GM23338 (cell line): ENCODE data around the gene ADCY3. TPM values are rescaled to one million over a fixed set of nuclear protein-coding genes. Genes with fewer than 3 reads are reported as not detected.

ENCODE experiments used
- ATAC-seq: fragments of 200-7000 bp; cut with Tn5 transposase; 3 replicates; pipeline ENCODE4 v1.9.1; 2020
- DNase-seq: peaks from one replicate; pipeline ENCODE4 v3.0.0-alpha.2; 2015; ENCODE audit warnings: low spot score
- H2AFZ ChIP-seq: fragments of 200-600 bp; sonication (generic); 2 replicates; pipeline ENCODE4 v1.8.0; 2016; ENCODE audit warnings: antibody characterized with exemption, mild to moderate bottlenecking, moderate library complexity
- H3F3A ChIP-seq: fragments of 200-600 bp; sonication (generic); replicated peaks from 2 replicates; pipeline ENCODE4 v1.8.0; 2017; ENCODE audit warnings: antibody characterized with exemption, mixed run types, low read depth
- H3K27ac ChIP-seq: fragments of 200-600 bp; sonication (generic); 2 replicates; pipeline ENCODE4 v1.6.1; 2016; ENCODE audit warnings: low read depth
- H3K27me3 ChIP-seq: fragments of 200-600 bp; sonication (generic); 2 replicates; pipeline ENCODE4 v1.8.0; 2016; ENCODE audit warnings: mild to moderate bottlenecking, mixed run types, moderate library complexity; ENCODE audit not compliant: insufficient read depth
- H3K36me3 ChIP-seq: fragments of 200-600 bp; sonication (generic); 2 replicates; pipeline ENCODE4 v1.8.0; 2016; ENCODE audit warnings: mild to moderate bottlenecking; ENCODE audit not compliant: insufficient read depth
- H3K4me1 ChIP-seq: fragments of 200-600 bp; sonication (generic); 2 replicates; pipeline ENCODE4 v1.8.0; 2016; ENCODE audit warnings: mild to moderate bottlenecking, moderate library complexity; ENCODE audit not compliant: insufficient read depth
- H3K4me2 ChIP-seq: fragments of 200-600 bp; sonication (generic); 2 replicates; pipeline ENCODE4 v1.7.1; 2017; ENCODE audit warnings: mixed run types
- H3K4me3 ChIP-seq: fragments of 200-600 bp; sonication (generic); 2 replicates; pipeline ENCODE4 v1.6.1; 2016; ENCODE audit warnings: mixed run types
- H3K79me2 ChIP-seq: fragments of 200-600 bp; sonication (generic); replicated peaks from 2 replicates; pipeline ENCODE4 v1.8.0; 2017; ENCODE audit warnings: mild to moderate bottlenecking; ENCODE audit not compliant: insufficient read depth
- H3K9me2 ChIP-seq: fragments of 200-600 bp; sonication (generic); 2 replicates; pipeline ENCODE4 v1.8.0; 2017; ENCODE audit not compliant: insufficient read depth
- H4K20me1 ChIP-seq: fragments of 200-600 bp; sonication (generic); replicated peaks from 2 replicates; pipeline ENCODE4 v1.8.0; 2017; ENCODE audit warnings: mild to moderate bottlenecking; ENCODE audit not compliant: insufficient read depth
- H3K27ac Mint-ChIP-seq: 2 replicates; pipeline ENCODE4 v1.8.0; 2020; ENCODE audit warnings: inconsistent platforms, mild to moderate bottlenecking, moderate library complexity, mixed read lengths
- H3K27me3 Mint-ChIP-seq: 3 replicates; pipeline ENCODE4 v1.8.0; 2022; ENCODE audit warnings: low read depth, mild to moderate bottlenecking, moderate library complexity, mixed read lengths, inconsistent platforms; ENCODE audit not compliant: insufficient read depth, poor library complexity
- H3K36me3 Mint-ChIP-seq: 3 replicates; pipeline ENCODE4 v1.8.0; 2021; ENCODE audit warnings: low read depth, mild to moderate bottlenecking, inconsistent platforms, moderate library complexity, mixed read lengths
- H3K4me1 Mint-ChIP-seq: 3 replicates; pipeline ENCODE4 v1.8.0; 2020; ENCODE audit warnings: mild to moderate bottlenecking, inconsistent platforms, mixed read lengths
- H3K4me3 Mint-ChIP-seq: 3 replicates; pipeline ENCODE4 v1.8.0; 2021; ENCODE audit warnings: moderate library complexity, mild to moderate bottlenecking, inconsistent platforms, mixed read lengths
- H3K9me3 Mint-ChIP-seq: 3 replicates; pipeline ENCODE4 v1.8.0; 2020; ENCODE audit warnings: moderate library complexity, mild to moderate bottlenecking, inconsistent platforms, mixed read lengths
- CREB1 ChIP-seq: fragments of 250-450 bp; sonication (Bioruptor Pico); IDR thresholded peaks from 2 replicates; pipeline ENCODE4 v1.5.0; 2020; ENCODE audit warnings: low read depth, mild to moderate bottlenecking, moderate library complexity
- EZH2 ChIP-seq: fragments of 200-600 bp; sonication (generic); IDR thresholded peaks from one replicate; pipeline ENCODE4 v1.8.0; 2017; ENCODE audit warnings: antibody characterized with exemption, mild to moderate bottlenecking, low read depth; ENCODE audit not compliant: unreplicated experiment
- EZH2phosphoT487 ChIP-seq: fragments of 200-600 bp; sonication (generic); IDR thresholded peaks from one replicate; pipeline ENCODE4 v1.8.1; 2018; ENCODE audit warnings: antibody characterized with exemption; ENCODE audit not compliant: unreplicated experiment
- JUNB ChIP-seq: IDR thresholded peaks from one replicate; pipeline ENCODE4 v1.6.1; 2016; ENCODE audit warnings: antibody characterized with exemption; ENCODE audit not compliant: unreplicated experiment
- NANOG ChIP-seq: IDR thresholded peaks from 2 replicates; pipeline ENCODE4 v1.6.1; 2016; ENCODE audit warnings: antibody characterized with exemption, borderline replicate concordance
- POLR2AphosphoS5 ChIP-seq: IDR thresholded peaks from 2 replicates; pipeline ENCODE4 v1.6.1; 2016; ENCODE audit warnings: antibody characterized with exemption, low read depth
- STAT1 ChIP-seq: IDR thresholded peaks from one replicate; pipeline ENCODE4 v1.6.1; 2016; ENCODE audit warnings: antibody characterized with exemption; ENCODE audit not compliant: unreplicated experiment
- ZNF114 ChIP-seq: fragments of 250-450 bp; sonication (Bioruptor Pico); IDR thresholded peaks from 2 replicates; pipeline ENCODE4 v1.5.0; 2020; ENCODE audit warnings: mild to moderate bottlenecking, moderate library complexity
- ZNF331 ChIP-seq: fragments of 250-450 bp; sonication (Bioruptor Pico); IDR thresholded peaks from 2 replicates; pipeline ENCODE4 v1.5.0; 2020; ENCODE audit warnings: low read depth, mild to moderate bottlenecking, moderate library complexity
- polyA plus RNA-seq: library from polyadenylated mRNA; unstranded; fragments of >200 nt; fragmentation: Nextera tagmentation; extraction: Ambion mirVana; gene quantifications from 2 replicates; pipeline ENCODE4 v1.2.1, GENCODE V29; 2016
- total RNA-seq: library from RNA; depleted of rRNA; stranded (reverse); fragments of >200 nt; shearing (Covaris generic); gene quantifications from 2 replicates; pipeline ENCODE4 v1.2.3, GENCODE V29; 2014
- TF ChIP-seq, protein P1 (sequence below): IDR thresholded peaks from one replicate; pipeline ENCODE4 v1.6.1; 2018; ENCODE audit warnings: antibody characterized with exemption; ENCODE audit not compliant: unreplicated experiment
- TF ChIP-seq, protein P2 (sequence below): fragments of 250-450 bp; sonication (Bioruptor Pico); IDR thresholded peaks from 2 replicates; pipeline ENCODE4 v1.5.0; 2020; ENCODE audit warnings: mild to moderate bottlenecking, moderate library complexity
- TF ChIP-seq, protein P3 (sequence below), 2 experiments: fragments of 200-600 bp in 1 of 2; sonication (generic) in 1 of 2; conservative IDR thresholded peaks; 2 replicates each; pipeline versions ENCODE4 v1.5.1 to v1.6.1; 2016 to 2017; ENCODE audit warnings: antibody characterized with exemption in 2 of 2, low read depth in 2 of 2, mild to moderate bottlenecking in 2 of 2, moderate library complexity in 1 of 2
- TF ChIP-seq, protein P4 (sequence below): IDR thresholded peaks from 2 replicates; pipeline ENCODE4 v1.6.1; 2016; ENCODE audit warnings: antibody characterized with exemption

The ADCY3 gene
- total and polyA plus RNA-seq, 2 experiments from 2014 or later, result 9.7 to 32.4 TPM

DNA sequence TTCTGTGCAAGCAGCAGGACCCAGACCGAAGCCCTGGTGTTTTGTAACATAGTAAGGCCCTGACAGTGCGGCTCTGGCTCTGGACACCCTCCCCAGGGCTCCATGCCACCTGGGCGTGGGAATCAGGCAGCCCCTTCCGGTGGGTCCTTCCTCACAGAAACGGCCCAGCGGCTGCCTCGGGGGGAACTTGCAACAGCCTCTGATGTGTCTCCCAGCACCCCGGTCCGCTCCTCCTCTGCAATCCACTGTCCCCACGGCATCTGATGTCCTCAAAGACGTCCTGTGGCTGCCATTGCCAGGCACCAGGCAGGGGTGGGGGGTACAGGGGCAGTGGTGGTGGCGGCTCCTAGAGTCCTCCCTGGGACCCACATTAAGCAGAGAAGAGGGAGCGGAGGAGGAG lies 68.0 kb downstream of the ADCY3 start:
- H3K4me2 ChIP-seq, result no peak overlapping the region
- Mint-ChIP-seq H3K4me1 (no peaks in the 10 kb centered on the region), H3K9me3 (peaks cover 25% of the 10 kb centered on the region), H3K36me3 (peaks cover 18% of the 10 kb centered on the region), H3K4me3 (no peak overlapping the region), H3K27me3 (peaks cover 6% of the 10 kb centered on the region), H3K27ac (no peak overlapping the region)
- H4K20me1 ChIP-seq, result 0 out of 2 replicates have a peak, but pooled peaks cover 3% of the 10 kb centered on the region
- no peaks in the 10 kb centered on the region for H3K27me3 ChIP-seq
- no peaks in the 10 kb centered on the region for H3F3A ChIP-seq
- no peak overlapping the region for H2AFZ ChIP-seq
- TF ChIP-seq ZNF331 (no peak), EZH2 (no peak), STAT1 (no peak), CREB1 (no peak), JUNB (no peak), NANOG (no peak), ZNF114 (CRISPR knock-in tag) (no peak), POLR2AphosphoS5 (no peak), EZH2phosphoT487 (no peak)
- TF ChIP-seq, protein P1, sequence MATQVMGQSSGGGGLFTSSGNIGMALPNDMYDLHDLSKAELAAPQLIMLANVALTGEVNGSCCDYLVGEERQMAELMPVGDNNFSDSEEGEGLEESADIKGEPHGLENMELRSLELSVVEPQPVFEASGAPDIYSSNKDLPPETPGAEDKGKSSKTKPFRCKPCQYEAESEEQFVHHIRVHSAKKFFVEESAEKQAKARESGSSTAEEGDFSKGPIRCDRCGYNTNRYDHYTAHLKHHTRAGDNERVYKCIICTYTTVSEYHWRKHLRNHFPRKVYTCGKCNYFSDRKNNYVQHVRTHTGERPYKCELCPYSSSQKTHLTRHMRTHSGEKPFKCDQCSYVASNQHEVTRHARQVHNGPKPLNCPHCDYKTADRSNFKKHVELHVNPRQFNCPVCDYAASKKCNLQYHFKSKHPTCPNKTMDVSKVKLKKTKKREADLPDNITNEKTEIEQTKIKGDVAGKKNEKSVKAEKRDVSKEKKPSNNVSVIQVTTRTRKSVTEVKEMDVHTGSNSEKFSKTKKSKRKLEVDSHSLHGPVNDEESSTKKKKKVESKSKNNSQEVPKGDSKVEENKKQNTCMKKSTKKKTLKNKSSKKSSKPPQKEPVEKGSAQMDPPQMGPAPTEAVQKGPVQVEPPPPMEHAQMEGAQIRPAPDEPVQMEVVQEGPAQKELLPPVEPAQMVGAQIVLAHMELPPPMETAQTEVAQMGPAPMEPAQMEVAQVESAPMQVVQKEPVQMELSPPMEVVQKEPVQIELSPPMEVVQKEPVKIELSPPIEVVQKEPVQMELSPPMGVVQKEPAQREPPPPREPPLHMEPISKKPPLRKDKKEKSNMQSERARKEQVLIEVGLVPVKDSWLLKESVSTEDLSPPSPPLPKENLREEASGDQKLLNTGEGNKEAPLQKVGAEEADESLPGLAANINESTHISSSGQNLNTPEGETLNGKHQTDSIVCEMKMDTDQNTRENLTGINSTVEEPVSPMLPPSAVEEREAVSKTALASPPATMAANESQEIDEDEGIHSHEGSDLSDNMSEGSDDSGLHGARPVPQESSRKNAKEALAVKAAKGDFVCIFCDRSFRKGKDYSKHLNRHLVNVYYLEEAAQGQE, result no peak
- TF ChIP-seq, protein P2, sequence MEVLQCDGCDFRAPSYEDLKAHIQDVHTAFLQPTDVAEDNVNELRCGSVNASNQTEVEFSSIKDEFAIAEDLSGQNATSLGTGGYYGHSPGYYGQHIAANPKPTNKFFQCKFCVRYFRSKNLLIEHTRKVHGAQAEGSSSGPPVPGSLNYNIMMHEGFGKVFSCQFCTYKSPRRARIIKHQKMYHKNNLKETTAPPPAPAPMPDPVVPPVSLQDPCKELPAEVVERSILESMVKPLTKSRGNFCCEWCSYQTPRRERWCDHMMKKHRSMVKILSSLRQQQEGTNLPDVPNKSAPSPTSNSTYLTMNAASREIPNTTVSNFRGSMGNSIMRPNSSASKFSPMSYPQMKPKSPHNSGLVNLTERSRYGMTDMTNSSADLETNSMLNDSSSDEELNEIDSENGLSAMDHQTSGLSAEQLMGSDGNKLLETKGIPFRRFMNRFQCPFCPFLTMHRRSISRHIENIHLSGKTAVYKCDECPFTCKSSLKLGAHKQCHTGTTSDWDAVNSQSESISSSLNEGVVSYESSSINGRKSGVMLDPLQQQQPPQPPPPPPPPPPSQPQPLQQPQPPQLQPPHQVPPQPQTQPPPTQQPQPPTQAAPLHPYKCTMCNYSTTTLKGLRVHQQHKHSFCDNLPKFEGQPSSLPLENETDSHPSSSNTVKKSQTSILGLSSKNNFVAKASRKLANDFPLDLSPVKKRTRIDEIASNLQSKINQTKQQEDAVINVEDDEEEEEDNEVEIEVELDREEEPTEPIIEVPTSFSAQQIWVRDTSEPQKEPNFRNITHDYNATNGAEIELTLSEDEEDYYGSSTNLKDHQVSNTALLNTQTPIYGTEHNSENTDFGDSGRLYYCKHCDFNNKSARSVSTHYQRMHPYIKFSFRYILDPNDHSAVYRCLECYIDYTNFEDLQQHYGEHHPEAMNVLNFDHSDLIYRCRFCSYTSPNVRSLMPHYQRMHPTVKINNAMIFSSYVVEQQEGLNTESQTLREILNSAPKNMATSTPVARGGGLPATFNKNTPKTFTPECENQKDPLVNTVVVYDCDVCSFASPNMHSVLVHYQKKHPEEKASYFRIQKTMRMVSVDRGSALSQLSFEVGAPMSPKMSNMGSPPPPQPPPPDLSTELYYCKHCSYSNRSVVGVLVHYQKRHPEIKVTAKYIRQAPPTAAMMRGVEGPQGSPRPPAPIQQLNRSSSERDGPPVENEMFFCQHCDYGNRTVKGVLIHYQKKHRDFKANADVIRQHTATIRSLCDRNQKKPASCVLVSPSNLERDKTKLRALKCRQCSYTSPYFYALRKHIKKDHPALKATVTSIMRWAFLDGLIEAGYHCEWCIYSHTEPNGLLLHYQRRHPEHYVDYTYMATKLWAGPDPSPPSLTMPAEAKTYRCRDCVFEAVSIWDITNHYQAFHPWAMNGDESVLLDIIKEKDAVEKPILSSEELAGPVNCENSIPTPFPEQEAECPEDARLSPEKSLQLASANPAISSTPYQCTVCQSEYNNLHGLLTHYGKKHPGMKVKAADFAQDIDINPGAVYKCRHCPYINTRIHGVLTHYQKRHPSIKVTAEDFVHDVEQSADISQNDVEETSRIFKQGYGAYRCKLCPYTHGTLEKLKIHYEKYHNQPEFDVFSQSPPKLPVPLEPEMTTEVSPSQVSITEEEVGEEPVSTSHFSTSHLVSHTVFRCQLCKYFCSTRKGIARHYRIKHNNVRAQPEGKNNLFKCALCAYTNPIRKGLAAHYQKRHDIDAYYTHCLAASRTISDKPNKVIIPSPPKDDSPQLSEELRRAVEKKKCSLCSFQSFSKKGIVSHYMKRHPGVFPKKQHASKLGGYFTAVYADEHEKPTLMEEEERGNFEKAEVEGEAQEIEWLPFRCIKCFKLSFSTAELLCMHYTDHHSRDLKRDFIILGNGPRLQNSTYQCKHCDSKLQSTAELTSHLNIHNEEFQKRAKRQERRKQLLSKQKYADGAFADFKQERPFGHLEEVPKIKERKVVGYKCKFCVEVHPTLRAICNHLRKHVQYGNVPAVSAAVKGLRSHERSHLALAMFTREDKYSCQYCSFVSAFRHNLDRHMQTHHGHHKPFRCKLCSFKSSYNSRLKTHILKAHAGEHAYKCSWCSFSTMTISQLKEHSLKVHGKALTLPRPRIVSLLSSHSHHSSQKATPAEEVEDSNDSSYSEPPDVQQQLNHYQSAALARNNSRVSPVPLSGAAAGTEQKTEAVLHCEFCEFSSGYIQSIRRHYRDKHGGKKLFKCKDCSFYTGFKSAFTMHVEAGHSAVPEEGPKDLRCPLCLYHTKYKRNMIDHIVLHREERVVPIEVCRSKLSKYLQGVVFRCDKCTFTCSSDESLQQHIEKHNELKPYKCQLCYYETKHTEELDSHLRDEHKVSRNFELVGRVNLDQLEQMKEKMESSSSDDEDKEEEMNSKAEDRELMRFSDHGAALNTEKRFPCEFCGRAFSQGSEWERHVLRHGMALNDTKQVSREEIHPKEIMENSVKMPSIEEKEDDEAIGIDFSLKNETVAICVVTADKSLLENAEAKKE, result no peak
- TF ChIP-seq, protein P3, sequence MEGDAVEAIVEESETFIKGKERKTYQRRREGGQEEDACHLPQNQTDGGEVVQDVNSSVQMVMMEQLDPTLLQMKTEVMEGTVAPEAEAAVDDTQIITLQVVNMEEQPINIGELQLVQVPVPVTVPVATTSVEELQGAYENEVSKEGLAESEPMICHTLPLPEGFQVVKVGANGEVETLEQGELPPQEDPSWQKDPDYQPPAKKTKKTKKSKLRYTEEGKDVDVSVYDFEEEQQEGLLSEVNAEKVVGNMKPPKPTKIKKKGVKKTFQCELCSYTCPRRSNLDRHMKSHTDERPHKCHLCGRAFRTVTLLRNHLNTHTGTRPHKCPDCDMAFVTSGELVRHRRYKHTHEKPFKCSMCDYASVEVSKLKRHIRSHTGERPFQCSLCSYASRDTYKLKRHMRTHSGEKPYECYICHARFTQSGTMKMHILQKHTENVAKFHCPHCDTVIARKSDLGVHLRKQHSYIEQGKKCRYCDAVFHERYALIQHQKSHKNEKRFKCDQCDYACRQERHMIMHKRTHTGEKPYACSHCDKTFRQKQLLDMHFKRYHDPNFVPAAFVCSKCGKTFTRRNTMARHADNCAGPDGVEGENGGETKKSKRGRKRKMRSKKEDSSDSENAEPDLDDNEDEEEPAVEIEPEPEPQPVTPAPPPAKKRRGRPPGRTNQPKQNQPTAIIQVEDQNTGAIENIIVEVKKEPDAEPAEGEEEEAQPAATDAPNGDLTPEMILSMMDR (conservative IDR thresholded peaks at IDR 0.05; ENCODE audit: low read depth in 2 of 2), result no peak
- TF ChIP-seq, protein P4, sequence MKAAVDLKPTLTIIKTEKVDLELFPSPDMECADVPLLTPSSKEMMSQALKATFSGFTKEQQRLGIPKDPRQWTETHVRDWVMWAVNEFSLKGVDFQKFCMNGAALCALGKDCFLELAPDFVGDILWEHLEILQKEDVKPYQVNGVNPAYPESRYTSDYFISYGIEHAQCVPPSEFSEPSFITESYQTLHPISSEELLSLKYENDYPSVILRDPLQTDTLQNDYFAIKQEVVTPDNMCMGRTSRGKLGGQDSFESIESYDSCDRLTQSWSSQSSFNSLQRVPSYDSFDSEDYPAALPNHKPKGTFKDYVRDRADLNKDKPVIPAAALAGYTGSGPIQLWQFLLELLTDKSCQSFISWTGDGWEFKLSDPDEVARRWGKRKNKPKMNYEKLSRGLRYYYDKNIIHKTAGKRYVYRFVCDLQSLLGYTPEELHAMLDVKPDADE, result no peak
- no peaks in the 10 kb centered on the region for H3K4me1 ChIP-seq
- no peaks in the 10 kb centered on the region for H3K9me2 ChIP-seq
- no peak overlapping the region for H3K4me3 ChIP-seq
- DNase-seq, result no peak
- no peak for ATAC-seq
- 0 out of 2 replicates have a peak, but pooled peaks cover 4% of the 10 kb centered on the region for H3K36me3 ChIP-seq
- no peak overlapping the region for H3K27ac ChIP-seq
- H3K79me2 ChIP-seq, result no peaks in the 10 kb centered on the region
